Sigmoid colon (tissue), 4 donors: ENCODE results near the gene CDON.

Experiments
- CTCF ChIP-seq, 4 experiments: fragments of 450-650 bp in 3 of 4; fragments of 200-600 bp in 1 of 4; IDR thresholded peaks; one replicate each; pipeline ENCODE4 v1.5.1; 2016 to 2019; ENCODE audit warnings: antibody characterized with exemption in 4 of 4, mild to moderate bottlenecking in 3 of 4, moderate library complexity in 2 of 4
- EP300 ChIP-seq, 4 donors: sonication (generic); formaldehyde crosslinking; IDR thresholded peaks; one replicate each; pipeline ENCODE4 v1.6.1; 2017; ENCODE audit warnings: antibody characterized with exemption in 4 of 4
- POLR2A ChIP-seq, 2 donors: fragments of 450-650 bp; IDR thresholded peaks; one replicate each; pipeline ENCODE4 v1.6.1; 2016; ENCODE audit warnings: antibody characterized with exemption in 2 of 2, mild to moderate bottlenecking in 2 of 2, moderate library complexity in 2 of 2
- POLR2AphosphoS5 ChIP-seq, 4 donors: sonication (generic); formaldehyde crosslinking; IDR thresholded peaks; one replicate each; pipeline ENCODE4 v1.6.1; 2017; ENCODE audit warnings: antibody characterized with exemption in 4 of 4

- no peak for TF ChIP-seq POLR2A (IDR thresholded peaks at IDR 0.05)
- no peak for TF ChIP-seq CTCF (IDR thresholded peaks at IDR 0.05)
- TF ChIP-seq EP300 (IDR thresholded peaks at IDR 0.05), result peak in 1 of 4 donors; percentile 20
- peak; percentile 60 to 83 (median 74) for TF ChIP-seq POLR2AphosphoS5 (IDR thresholded peaks at IDR 0.05)
These were observed 109.7 kb downstream of the CDON start for GRCh38 chr11:125952973-125953372.
